ENCODE results near the gene NHSL1.

Gene NHSL1

DNA sequence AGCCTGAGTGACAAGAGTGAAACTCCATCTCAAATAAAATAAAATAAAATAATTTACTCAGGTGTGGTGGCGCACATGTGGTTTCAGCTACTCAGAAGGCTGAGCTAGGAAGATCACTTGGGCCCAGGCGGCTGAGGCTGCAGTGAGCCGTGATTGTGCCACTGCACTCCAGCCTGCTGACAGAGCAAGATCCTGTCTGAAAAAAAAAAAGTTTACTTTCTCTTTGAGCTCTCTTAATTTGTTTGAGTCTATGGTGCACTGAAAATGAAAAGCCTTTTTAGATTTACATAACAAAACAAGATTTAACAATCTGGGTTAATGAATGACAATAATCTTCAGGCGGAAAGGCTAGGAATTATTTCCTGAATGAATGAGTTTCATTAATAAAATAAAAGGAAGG lies 23.3 kb upstream of the NHSL1 start:
- no peak for DNase-seq (ENCODE audit: low spot score)

DNA sequence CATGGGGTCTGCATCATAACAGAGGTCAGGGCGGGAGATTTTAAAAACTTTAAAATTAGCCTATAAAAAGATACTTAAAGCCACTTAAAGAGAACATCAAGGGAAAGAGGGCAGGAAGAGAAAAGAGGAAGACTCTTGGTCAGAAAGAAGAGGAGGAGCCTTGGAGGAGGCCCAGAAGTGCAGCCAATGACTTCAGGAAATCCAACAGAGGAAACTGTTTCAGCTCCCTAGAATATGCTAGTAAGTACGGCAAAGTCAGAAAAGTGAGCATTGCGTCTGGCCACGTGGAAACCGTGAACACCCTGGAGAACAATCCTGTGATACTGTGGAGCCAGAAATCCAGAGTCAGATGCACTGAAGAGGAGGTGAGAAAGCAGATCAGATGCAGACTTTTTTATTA lies 22.5 kb upstream of the NHSL1 start:
- DNase-seq (ENCODE audit: low spot score), result no peak

DNA sequence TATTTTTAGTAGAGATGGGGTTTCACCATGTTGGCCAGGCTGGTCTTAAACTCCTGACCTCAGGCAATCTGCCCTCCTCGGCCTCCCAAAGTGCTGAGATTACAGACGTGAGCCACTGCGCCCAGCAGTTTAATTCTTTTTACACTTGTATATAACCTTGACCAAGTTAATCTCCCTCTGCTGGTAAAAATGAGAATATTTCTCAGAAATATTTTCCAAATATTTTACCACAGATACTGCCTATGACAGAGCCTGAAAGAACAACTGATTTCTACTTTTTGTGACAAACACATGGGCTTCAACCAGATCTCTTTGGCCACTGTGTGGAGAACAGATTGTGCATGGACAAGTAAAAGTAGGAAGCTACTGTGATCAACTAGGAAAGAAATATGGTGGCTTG lies 21.2 kb upstream of the NHSL1 start:
- peak; percentile 10 for DNase-seq (ENCODE audit: low spot score)

DNA sequence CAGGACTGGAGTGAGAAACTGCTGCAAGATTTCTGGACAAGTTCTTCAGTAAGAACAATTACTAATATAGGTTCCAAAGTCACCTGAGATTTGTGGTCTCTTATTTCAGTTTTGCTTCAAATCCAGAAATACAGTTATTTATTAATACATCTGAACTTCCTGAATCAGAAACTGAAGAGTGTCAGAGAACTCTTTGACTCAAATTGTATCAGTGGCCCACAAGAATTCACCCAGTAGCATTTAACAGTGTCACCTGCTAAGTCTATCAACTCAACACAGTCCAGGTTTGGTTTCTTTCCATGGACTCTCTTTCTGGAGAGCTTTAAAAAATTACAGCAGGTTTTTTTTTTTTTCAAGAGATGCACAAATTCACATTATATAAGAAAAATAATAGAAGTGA lies 18.8 kb upstream of the NHSL1 start:
- DNase-seq (ENCODE audit: low spot score), result no peak

DNA sequence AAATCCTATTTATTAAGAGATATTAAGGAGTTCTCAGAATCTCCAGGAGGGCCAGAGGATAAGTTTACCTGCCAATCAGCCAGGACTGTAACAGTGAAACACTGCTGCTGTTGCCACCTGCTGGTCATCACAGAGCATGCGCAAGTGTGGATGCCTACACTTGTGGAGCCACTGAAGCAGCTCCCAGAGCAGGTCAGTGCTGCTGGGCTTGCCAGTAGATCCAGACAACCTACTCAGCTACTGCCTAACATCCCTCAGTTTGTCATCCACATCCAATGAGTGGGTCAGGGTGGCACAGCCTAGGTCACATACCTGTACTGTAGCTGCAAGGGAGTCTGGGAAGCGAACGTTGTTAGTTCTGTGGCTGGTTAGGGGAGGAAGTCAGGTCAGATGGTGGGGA lies 18.3 kb upstream of the NHSL1 start:
- peak; percentile 71 for DNase-seq (ENCODE audit: low spot score)

DNA sequence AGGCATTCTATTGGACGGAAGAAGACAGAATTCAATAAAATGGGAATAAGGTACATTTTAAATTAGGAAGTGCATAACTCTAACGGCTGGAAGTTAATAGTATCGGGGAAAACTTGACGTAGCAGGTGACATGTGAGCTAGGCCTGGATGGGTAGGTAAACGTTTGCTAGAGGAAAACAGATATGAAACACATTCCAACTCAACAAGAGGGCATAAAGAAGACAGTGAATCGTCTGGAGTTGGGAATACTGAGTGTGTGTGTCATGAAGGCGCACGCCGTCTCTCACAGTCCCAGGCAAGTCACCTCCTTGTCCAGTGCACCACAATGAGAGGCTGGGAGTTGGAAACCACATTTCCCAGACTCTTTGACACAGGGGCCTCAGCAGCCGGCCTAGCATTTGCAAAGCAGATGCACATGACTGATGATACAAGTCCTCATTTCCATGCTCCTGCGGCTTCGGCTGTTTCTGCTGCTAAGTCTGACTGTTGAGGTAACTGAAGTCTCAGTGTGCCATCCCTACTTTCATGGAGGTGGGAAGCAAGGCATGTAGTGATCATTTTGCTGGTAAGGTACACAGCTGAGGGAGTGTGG lies 16.5 kb upstream of the NHSL1 start:
- DNase-seq (ENCODE audit: low spot score), result no peak

DNA sequence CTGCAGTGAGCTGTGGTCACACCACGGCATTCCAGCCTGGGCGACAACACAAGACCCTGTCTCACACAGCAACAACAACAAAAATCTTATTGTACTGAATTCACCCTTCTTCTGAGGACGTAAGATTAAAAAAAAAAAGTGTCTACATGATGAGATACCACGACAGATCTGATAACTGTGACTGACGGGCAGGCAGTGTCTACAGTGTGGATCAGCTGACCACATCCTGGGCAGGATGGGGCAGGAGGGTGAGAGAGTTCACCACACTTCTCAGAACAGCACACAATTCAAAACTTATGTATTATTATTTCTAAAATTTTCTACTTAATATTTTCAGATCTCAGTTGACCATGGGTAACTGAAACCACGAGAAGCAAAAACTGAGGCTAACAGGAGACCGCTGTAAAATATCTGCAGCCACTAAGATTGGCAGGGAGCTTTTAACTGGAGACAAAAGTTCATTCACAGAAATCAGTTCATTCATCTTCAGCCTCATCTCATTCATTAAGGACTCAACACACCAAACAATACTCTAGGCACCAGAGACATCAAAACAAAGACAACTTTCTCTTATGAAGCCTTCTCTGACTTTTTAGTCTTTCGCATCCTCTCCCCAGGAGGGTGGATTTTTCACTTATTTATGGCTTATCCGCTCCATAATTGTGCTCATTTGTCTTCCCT lies 15.7 kb upstream of the NHSL1 start:
- peak; percentile 31 for DNase-seq (ENCODE audit: low spot score)

DNA sequence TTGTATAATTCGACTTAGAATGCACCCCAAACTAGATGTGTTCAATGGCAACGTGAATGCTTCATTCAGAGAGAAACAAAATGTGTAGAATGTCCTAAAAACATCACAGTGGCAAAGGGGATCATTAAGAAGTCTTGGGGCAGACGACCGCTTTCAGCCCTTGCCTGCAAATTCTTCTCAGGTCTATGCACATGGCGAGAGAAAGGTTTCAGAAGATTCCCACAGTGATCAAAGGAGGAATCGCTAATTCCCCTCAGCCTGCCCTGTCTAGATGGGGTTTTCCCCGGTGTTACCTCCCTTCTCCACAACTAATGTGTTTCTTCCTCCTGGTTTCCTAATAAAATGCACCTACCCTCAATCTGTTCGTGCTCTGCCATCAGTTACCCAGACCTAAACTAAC lies 13.3 kb upstream of the NHSL1 start:
- DNase-seq (ENCODE audit: low spot score), result no peak

DNA sequence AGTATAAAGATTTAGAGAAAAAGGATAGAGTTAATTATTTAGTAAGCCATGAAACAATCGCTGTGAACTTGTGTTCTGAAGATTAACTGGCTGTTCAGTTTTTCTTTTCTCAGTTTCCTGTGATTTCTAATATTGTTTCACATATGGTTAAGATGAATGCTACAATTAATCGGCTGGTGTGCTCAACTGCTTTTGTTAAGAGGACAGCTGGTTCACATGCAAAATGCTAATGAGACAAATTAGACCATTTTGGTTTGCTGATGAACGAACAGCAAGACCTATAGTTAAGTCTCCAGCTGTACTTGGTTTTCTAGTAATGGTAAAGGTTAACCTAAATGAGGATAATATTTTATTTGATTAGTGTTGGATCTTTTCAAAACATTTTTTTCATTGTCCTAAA lies 10.8 kb upstream of the NHSL1 start:
- no peak for DNase-seq (ENCODE audit: low spot score)

DNA sequence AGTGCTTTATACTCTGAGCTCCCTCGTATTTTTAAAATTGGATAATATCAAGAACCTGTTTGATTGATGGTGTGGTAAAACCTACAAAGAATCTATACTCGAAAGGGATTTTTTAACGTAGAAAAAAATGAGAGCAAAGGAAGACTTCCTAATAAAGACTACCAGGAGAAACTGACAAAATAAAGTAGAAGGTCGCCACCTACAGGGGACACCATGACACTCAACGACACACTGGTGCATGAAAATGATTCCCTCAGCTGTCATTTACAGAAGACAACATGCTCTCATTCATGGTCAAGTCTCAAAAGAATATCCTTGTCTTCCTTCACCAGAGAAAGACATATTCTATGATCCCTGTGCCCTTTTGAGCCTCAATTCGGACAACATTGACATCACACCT lies 10.1 kb upstream of the NHSL1 start:
- DNase-seq (ENCODE audit: low spot score), result peak; percentile 44

DNA sequence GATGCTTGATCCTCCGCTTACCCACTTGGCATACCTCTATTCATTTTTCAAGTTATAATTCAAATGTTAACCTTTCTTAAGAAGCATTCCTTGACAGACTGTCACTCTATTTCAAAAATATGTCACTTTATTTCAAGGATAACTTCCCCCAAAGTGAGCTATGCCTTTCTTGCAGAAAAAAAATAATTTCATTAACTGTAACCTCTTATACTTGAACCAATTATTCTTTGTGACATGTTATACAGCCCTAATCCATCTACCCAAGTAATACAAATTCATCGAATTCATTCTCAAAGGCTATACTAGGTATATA lies 9.3 kb upstream of the NHSL1 start:
- DNase-seq (ENCODE audit: low spot score), result no peak

DNA sequence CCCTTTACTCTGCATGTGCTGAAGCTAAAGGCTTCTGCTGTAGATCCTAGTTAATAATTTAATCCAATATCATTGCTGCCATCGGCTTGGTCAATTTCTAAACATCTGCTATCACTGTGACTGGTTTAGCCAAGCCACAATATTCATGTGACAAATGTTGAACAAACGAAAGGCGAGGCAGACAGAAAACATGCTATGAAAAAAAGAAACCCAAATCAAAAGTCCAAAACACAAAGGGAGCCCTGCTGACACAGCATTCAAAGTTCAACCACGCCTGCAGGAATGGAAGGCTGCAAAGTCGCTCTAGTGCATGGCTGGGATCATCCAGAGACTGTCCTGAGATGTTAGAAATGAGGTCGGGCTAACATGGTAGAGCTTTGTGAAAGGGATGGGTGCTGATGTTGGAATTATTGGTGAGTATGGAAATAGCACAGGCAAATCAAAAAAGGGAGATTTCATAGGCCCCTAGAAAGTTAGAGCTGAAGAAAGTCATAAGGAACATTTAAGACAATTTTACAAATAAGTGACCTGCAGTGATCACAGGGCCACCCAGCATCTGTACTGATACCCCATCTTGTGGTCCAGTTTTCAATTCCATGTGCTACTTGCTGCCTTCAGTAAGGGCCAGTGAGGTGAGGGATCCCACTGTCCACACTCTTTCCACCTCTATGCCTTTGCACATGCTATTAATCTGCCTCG lies 8.8 kb upstream of the NHSL1 start:
- DNase-seq (ENCODE audit: low spot score), result no peak

DNA sequence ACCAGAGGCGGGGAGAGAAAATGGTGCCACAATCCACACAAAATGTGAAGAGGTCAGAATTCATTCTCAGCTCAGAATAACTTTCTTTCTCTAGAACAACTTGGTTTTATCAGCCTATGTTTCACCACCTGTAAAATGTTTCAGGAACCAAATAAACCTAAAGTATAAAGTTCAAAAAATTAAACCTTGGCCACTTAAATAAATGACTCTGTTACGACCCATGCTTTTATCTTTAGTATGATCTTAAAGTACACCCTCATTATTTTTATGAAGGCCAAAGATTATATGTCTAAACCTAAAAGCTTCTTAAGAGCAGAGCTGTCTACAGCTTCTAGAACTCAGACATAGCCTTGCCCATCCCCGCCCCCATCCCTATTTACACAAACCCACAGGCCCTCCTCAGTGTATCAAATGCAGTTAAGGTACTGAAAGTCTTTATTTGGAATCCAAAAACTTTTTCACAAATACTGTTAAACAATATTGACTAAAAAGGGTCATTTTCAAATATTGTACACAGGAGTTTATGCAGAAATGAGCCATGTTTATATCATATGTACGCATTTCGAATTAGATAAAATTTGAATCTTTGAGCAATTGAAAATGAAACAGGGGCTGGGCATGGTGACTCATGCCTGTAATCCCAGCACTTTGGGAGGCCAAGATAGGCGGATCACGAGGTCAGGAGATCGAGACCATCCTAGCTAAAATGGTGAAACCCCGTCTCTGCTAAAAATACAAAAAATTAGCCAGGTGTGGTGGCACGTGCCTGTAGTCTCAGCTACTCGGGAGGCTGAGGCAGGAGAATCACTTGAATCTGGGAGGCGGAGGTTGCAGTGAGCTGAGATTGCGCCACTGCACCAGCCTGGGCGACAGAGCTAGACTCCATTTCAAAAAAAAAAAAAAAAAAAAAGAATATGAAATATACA lies 5.7 kb upstream of the NHSL1 start:
- DNase-seq (ENCODE audit: low spot score), result no peak

DNA sequence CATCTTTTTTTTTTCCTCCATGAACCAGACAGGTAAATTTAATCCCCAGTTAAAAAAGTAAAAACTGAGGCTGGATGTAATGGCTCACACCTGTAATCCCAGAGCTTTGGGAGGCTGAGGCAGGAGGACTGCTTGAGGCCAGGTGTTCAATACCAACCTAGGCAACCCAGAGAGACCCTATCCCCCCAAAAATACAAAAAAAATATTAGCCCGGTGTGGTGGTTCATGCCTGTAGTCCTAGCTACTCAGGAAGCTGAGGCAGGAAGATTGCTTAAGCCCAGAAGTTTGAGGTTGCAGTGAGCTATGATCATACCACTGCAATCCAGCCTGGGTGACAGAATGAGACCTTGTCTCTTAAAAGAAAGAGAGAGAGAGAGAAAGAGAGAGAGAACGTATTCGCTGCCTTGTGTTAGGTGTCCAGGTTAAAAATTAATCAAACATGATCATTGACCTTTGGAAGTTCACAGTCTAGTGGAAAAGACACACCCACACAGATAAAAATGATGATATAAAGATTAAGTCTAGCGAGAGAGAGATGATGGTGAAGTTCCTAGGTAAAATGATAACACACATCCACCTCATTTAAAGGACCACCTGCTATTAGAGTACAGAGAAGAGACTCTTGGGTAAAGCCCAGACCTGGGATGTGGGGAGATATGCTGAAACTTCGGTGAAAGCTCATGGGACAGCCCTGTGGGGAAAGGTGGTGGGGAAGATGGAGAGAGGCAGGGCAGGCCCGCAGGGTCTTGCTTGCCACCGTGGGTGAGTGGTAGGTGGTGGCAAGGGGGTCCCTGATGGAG lies 4.8 kb upstream of the NHSL1 start:
- DNase-seq (ENCODE audit: low spot score), result no peak

DNA sequence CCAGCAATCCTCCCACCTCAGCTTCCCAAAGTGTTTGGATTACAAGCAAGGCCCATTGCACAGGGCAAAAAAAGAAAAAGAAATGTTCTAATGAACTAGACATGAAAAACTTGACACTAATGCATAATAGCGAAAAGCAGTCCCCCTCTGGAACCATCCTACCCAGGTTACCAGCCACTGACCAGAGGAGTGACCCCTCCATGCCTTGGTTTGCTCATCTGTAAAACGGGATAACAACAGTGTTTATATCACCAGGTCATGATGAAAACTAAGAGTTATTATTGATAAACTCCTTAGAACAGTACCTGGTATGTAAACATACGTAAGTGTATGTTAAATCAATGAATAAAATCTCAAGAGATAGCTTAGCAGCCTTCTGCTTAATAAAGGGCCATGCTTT lies 3.3 kb upstream of the NHSL1 start:
- DNase-seq (ENCODE audit: low spot score), result no peak

DNA sequence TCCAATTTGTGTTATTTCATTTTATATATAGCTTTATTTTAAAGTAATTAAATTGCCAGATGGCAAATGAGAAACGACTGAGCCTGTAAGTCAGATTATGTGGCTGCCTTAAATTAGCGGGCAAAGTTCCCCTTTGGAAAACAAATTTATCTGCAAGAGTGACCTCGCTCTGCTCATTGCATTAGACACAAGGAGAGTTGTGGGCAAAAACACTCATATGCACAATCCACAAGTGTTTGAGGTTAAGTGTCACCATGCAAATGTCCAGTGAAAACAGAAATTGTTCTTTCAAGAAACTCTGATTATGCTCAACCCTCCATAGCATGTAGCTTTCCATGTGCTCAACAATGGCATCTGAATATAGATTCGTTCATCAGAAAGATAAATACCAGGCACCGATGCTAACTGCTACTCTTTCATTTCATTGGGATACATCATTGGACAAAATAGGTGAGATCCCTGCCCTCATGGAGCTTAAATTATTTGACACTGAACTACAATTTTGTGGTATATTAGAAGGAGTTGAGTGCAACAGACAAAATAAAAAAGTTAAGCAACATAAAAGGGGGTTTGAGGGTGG lies 1.7 kb upstream of the NHSL1 start:
- DNase-seq (ENCODE audit: low spot score), result no peak

DNA sequence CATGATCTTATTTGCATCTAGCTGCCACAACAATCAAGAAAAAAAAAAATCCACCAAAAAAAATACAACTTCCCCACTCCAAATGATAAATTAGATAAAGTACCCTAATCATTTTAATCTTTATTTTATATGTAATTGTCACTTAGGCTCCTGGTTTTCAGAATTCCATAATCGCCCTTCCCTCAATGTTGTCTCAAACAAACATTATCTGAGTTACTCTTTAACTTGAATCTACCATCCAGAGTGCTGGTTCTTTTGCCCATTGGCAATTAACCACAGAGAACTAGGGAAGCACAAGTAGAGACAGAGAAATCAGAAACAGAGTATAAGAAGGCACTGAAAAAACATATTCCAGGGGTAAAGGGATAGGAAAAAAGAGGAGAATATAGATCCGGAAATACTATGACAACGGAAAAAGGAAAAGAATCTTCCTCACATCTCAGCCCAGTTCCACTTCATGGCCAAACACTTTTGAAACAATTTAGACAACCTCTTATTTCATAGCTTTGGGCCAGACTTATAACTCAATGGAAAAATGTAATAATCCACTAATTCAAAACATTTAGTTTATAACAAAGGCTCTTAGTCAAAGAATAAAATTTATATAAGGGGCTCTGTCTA lies 861 bp upstream of the NHSL1 start:
- DNase-seq (ENCODE audit: low spot score), result no peak

DNA sequence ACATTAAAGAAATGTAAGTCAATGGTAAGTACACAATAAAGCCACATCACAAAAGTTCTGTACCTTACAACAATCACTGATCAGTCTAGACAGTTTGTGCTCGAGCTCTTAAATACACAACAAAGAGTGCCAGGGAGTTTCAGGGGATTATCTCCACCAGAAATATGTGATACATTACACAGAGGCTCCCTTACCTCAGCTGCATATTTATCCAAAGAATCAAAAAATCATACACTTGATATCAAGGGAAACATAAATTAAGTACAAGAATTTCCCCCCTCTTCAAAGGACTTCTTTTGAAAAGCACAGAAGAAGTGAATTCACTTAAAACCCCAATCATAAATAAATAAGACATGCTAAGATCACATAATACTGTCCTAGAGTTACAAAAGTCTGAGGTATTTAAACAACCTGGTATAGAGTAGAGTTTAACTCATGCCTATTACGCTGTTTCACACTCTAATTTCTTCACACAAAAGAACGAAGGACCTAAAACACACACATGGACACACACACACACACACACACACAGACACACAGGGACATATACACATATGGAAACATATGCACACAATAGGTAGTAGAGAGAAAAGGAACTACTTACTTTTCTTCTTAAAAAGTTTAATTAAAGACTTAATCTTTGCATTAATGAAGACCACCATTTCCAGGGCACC lies 528 bp downstream of the NHSL1 start:
- no peak for DNase-seq (ENCODE audit: low spot score)

DNA sequence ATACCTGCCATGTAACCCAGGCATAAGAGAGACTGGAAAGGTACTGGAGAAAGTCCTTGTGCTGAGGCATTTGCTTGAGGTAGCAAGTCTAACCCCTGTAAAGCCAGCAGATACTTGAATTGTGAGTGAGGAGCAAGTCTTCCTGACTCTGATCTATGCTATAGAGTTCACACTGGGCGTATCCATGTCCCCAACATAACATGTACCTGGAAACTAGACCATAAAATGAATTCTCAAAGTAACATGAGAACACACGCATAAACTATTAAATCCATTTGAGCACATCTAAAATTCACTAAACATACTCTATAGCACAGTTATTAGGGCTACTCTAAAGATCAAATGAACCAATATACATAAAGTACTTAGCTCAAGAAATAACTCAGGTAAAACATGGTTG lies 2.0 kb downstream of the NHSL1 start:
- DNase-seq (ENCODE audit: low spot score), result no peak

DNA sequence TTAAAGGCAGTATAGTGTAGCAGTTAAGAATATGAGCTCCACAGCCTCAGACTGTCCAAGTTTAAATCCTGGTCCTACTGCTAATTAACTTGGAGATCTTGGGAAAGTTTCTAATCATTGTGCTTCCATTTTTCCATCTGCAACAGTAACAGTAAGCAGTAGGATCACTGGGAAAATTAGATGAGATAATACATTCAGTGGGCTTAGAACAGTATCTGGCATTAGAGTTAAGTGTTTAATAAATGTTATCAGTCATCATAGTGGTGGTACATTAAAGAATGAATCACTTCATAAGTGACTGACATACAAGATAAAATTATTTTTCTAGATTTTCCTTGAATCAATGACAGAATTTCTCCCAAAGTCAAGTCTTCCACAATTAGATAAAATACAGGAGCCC lies 5.0 kb downstream of the NHSL1 start:
- DNase-seq (ENCODE audit: low spot score), result no peak

DNA sequence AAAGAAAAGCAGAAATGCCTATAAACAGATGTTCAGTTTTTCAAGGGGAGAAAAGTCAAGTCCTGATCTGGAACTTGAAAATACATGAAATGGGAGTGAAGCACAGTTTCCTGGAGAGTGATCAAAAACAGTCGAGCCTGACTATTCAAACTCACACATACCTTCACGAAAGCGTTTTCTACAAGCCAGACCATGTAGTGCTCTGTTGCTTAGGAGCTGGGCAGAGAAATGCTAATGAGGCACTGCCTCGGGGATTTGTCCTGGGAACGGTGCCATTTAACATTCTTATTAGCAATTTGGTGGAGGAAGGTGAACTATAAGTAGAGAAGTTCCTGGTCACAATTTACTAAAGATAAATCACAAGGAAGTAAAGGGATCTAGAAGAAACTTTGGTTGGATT lies 5.9 kb downstream of the NHSL1 start:
- DNase-seq (ENCODE audit: low spot score), result no peak
